HG03097 (cell line): ENCODE measurements around the gene BFSP2.

Source experiments
- ATAC-seq: cut with Tn5 transposase; IDR thresholded peaks from one replicate; pipeline ENCODE4 v1.9.1; 2021; ENCODE audit not compliant: unreplicated experiment, low FRiP score

BFSP2 gene

GRCh38 chr3:133400006-133400515 lies at the start of gene BFSP2:
BFSP2 (plus strand) TSS chr3:133400056; CDS start chr3:133400084, 28 bp downstream.
- ATAC-seq = no peak

GRCh38 chr3:133354721-133355120 lies 45.1 kb upstream of the BFSP2 start:
- no peak for ATAC-seq

- no peak for ATAC-seq
Measured at GRCh38 chr3:133360476-133360875, 39.4 kb upstream of the BFSP2 start.

GRCh38 chr3:133361011-133361410 lies 38.8 kb upstream of the BFSP2 start:
- no peak for ATAC-seq

GRCh38 chr3:133361435-133361834 lies 38.4 kb upstream of the BFSP2 start:
- ATAC-seq = no peak

GRCh38 chr3:133362539-133362938 lies 37.3 kb upstream of the BFSP2 start:
- no peak for ATAC-seq

GRCh38 chr3:133364704-133365103 lies 35.2 kb upstream of the BFSP2 start:
- no peak for ATAC-seq

- ATAC-seq = no peak
Measured at GRCh38 chr3:133366921-133367320, 32.9 kb upstream of the BFSP2 start.

GRCh38 chr3:133367403-133367802 lies 32.5 kb upstream of the BFSP2 start:
- no peak for ATAC-seq

- ATAC-seq = no peak
Measured at GRCh38 chr3:133367956-133368355, 31.9 kb upstream of the BFSP2 start.

- ATAC-seq = no peak
Measured at GRCh38 chr3:133368371-133369067, 31.3 kb upstream of the BFSP2 start.

- ATAC-seq = no peak
Measured at GRCh38 chr3:133369068-133369440, 30.8 kb upstream of the BFSP2 start.

- ATAC-seq = no peak
Measured at GRCh38 chr3:133371181-133371580, 28.7 kb upstream of the BFSP2 start.

- no peak for ATAC-seq
Measured at GRCh38 chr3:133371676-133372075, 28.2 kb upstream of the BFSP2 start.

- ATAC-seq = no peak
Measured at GRCh38 chr3:133374708-133375402, 25.0 kb upstream of the BFSP2 start.

GRCh38 chr3:133375403-133375745 lies 24.5 kb upstream of the BFSP2 start:
- ATAC-seq = no peak

- no peak for ATAC-seq
Measured at GRCh38 chr3:133376810-133377209, 23.0 kb upstream of the BFSP2 start.

- no peak for ATAC-seq
Measured at GRCh38 chr3:133377396-133377795, 22.5 kb upstream of the BFSP2 start.

GRCh38 chr3:133379926-133380325 lies 19.9 kb upstream of the BFSP2 start:
- ATAC-seq = no peak

GRCh38 chr3:133380481-133381225 lies 19.2 kb upstream of the BFSP2 start:
- no peak for ATAC-seq

GRCh38 chr3:133381346-133382109 lies 18.3 kb upstream of the BFSP2 start:
- ATAC-seq = no peak
